Endodermal cell (in vitro differentiated cells): ENCODE results near the gene MARK1. TPM values are rescaled to one million over a fixed set of nuclear protein-coding genes. Genes with fewer than 3 reads are reported as not detected.

ENCODE experiments used
- DNase-seq: peaks from one replicate; pipeline ENCODE4 v3.0.0-alpha.2; 2017
- H3K27ac ChIP-seq: 2 replicates; pipeline ENCODE4 v1.5.1; 2013; ENCODE audit warnings: mild to moderate bottlenecking, low read depth, low read length, moderate library complexity
- H3K27me3 ChIP-seq: 2 replicates; pipeline ENCODE4 v1.6.1; 2013; ENCODE audit warnings: mild to moderate bottlenecking, low read length, moderate library complexity; ENCODE audit not compliant: insufficient read depth, control insufficient read depth, poor library complexity, severe bottlenecking
- H3K36me3 ChIP-seq: 2 replicates; pipeline ENCODE4 v1.7.0; 2013; ENCODE audit warnings: mild to moderate bottlenecking, low read length, moderate library complexity; ENCODE audit not compliant: control insufficient read depth, insufficient read depth
- H3K4me1 ChIP-seq: one replicate; pipeline ENCODE4 v1.7.0; 2013; ENCODE audit warnings: low read length; ENCODE audit not compliant: control insufficient read depth, insufficient read depth
- H3K4me3 ChIP-seq: 2 replicates; pipeline ENCODE4 v1.5.1; 2013; ENCODE audit warnings: mild to moderate bottlenecking, low read length, moderate library complexity
- H3K9ac ChIP-seq: 2 replicates; pipeline ENCODE4 v1.6.1; 2013; ENCODE audit warnings: mild to moderate bottlenecking, low read length, moderate library complexity; ENCODE audit not compliant: poor library complexity, severe bottlenecking; ENCODE audit errors: extremely low read depth
- H3K9me3 ChIP-seq: 2 replicates; pipeline ENCODE4 v1.6.1; 2013; ENCODE audit warnings: mild to moderate bottlenecking, low read length, moderate library complexity; ENCODE audit not compliant: control insufficient read depth
- H3K27ac Mint-ChIP-seq: 2 replicates; pipeline ENCODE4 v1.8.0; 2020; ENCODE audit warnings: mixed read lengths
- H3K27me3 Mint-ChIP-seq: 2 replicates; pipeline ENCODE4 v1.8.0; 2021; ENCODE audit warnings: mild to moderate bottlenecking, mixed read lengths; ENCODE audit not compliant: insufficient read depth
- H3K36me3 Mint-ChIP-seq: 2 replicates; pipeline ENCODE4 v1.8.0; 2020; ENCODE audit warnings: low read depth, mixed read lengths
- H3K4me1 Mint-ChIP-seq: 2 replicates; pipeline ENCODE4 v1.8.0; 2020; ENCODE audit warnings: mixed read lengths
- H3K4me3 Mint-ChIP-seq: 2 replicates; pipeline ENCODE4 v1.8.0; 2020; ENCODE audit warnings: mild to moderate bottlenecking, moderate library complexity, mixed read lengths
- H3K9me3 Mint-ChIP-seq: 2 replicates; pipeline ENCODE4 v1.8.0; 2020; ENCODE audit warnings: mild to moderate bottlenecking, mixed read lengths
- WGBS, 2 experiments: methylation state at CpG; one replicate each; pipeline versions ENCODE4 v1.1.5 to v1.1.7; 2013; ENCODE audit warnings: missing lambda C conversion rate in 2 of 2, mixed read lengths in 1 of 2; ENCODE audit not compliant: insufficient coverage in 1 of 2, insufficient read length in 1 of 2; 5-methylcytosine and 5-hydroxymethylcytosine counted together
- total RNA-seq, 2 donors: library from RNA; stranded (reverse); fragmentation: NEBNext Ultra II Directional in 1 of 2; extraction: Animal tissue kit (Norgen Biotek cat#: 25700) in 1 of 2; gene quantifications; 2 replicates in 1 of 2; 3 replicates in 1 of 2; pipeline ENCODE4 v1.2.1, GENCODE V29; 2021
- TF ChIP-seq, protein P1 (sequence below): fragments of 200-600 bp; sonication (generic); conservative IDR thresholded peaks from 2 replicates; pipeline ENCODE4 v1.5.0; 2021; ENCODE audit warnings: antibody characterized with exemption, mild to moderate bottlenecking

The MARK1 gene
- total RNA-seq, 2 donors from 2014 or later: 8.8 to 12.6 TPM

DNA sequence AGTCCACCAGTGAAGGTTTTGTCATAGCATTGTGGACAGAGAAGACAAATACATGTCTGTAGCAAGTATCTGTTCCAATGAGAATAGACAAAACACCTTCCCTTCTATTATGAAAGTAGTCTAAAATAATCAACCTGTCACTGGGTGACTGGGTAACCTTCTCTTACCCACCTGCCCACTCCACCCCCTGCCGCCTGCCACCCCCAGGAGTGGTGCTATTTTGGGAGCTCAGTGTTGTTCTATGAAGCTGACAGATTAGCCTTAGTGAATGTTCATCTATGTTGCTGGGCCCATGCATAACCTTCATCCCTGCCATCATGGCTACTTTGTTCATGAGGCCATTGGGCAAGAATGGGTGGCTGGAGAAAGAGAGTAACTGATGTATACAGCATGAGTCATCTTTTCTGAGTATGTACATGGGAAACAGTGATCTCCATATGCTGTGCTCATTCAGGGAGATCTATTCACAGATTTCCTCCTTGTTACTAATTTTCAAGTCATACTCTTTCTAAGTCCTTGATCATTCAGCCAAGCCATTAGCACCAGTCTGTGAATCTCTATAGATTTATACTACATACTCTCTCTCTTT lies 24.8 kb downstream of the MARK1 start:
- 100% methylated on average over 1 of the region's 1 CpG; no CpG with 5 or more reads in 1 of the 2 experiments for WGBS, 2 experiments
- no peak for DNase-seq
- H3K27ac Mint-ChIP-seq: no peak overlapping the region
- Histone ChIP-seq H3K4me1 (no peaks in the 10 kb centered on the region), H3K36me3 (no peaks in the 10 kb centered on the region), H3K9ac (no peak overlapping the region), H3K27ac (no peak overlapping the region), H3K27me3 (no peaks in the 10 kb centered on the region), H3K4me3 (no peak overlapping the region), H3K9me3 (no peaks in the 10 kb centered on the region)
- H3K4me1 Mint-ChIP-seq: no peaks in the 10 kb centered on the region
- TF ChIP-seq, protein P1, sequence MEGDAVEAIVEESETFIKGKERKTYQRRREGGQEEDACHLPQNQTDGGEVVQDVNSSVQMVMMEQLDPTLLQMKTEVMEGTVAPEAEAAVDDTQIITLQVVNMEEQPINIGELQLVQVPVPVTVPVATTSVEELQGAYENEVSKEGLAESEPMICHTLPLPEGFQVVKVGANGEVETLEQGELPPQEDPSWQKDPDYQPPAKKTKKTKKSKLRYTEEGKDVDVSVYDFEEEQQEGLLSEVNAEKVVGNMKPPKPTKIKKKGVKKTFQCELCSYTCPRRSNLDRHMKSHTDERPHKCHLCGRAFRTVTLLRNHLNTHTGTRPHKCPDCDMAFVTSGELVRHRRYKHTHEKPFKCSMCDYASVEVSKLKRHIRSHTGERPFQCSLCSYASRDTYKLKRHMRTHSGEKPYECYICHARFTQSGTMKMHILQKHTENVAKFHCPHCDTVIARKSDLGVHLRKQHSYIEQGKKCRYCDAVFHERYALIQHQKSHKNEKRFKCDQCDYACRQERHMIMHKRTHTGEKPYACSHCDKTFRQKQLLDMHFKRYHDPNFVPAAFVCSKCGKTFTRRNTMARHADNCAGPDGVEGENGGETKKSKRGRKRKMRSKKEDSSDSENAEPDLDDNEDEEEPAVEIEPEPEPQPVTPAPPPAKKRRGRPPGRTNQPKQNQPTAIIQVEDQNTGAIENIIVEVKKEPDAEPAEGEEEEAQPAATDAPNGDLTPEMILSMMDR: no peak
- no peaks in the 10 kb centered on the region for H3K36me3 Mint-ChIP-seq
- no peaks in the 10 kb centered on the region for H3K27me3 Mint-ChIP-seq
- no peak overlapping the region for H3K4me3 Mint-ChIP-seq
- no peaks in the 10 kb centered on the region for H3K9me3 Mint-ChIP-seq

DNA sequence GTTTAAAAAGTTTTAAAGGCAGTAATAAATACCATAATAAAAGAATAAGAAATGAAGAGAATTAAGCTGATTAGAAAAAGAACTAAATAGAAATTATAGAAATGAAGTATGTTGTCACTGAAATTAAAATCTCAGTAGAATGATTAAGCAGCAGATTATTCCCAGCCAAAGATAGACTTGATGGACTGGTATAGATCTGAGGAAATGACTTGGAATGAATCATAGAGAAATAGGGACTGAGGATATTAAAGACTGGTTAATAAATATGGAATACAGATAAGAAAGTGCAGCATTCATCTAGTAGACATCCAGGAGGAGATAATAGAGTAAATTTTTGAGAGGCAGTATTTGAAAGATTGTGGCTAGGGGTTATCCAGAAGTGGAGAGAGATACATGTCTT lies 28.7 kb downstream of the MARK1 start:
- Histone ChIP-seq H3K36me3 (no peaks in the 10 kb centered on the region), H3K9ac (no peak overlapping the region), H3K27me3 (no peaks in the 10 kb centered on the region), H3K4me1 (no peaks in the 10 kb centered on the region), H3K9me3 (no peaks in the 10 kb centered on the region), H3K4me3 (no peak overlapping the region), H3K27ac (no peak overlapping the region)
- DNase-seq: no peak
- TF ChIP-seq, protein P1: no peak
- H3K9me3 Mint-ChIP-seq: no peaks in the 10 kb centered on the region
- H3K27ac Mint-ChIP-seq: no peak overlapping the region
- no peak overlapping the region for H3K4me3 Mint-ChIP-seq
- H3K4me1 Mint-ChIP-seq: no peaks in the 10 kb centered on the region
- H3K27me3 Mint-ChIP-seq: no peaks in the 10 kb centered on the region
- no peaks in the 10 kb centered on the region for H3K36me3 Mint-ChIP-seq

DNA sequence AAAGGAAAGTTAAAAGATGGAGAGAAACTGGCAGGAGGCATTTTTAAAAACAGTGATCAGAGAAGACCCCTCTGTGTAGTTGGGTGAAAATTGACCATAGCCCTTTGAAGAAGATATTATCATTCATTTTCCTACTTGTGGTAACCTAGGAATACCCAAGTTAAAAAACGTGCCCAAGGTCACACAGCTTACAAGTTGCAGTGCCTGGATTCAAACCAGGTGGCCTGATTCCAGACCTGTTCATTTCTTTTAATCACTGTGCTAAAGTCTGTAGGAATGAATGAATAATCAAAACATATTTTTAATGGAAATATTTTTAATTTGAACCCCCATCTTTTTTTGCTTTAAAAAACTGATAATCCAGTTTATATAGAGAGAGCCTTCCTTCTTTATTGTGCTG lies 35.6 kb downstream of the MARK1 start:
- TF ChIP-seq, protein P1: no peak
- H3K27ac Mint-ChIP-seq: no peak overlapping the region
- 66% methylated on average over 1 of the region's 1 CpG; no CpG with 5 or more reads in 1 of the 2 experiments for WGBS, 2 experiments

More for the DNA sequence above, 35.6 kb downstream of the MARK1 start:
- Mint-ChIP-seq H3K9me3 (no peaks in the 10 kb centered on the region), H3K27me3 (no peaks in the 10 kb centered on the region), H3K36me3 (no peaks in the 10 kb centered on the region), H3K4me1 (peaks cover 16% of the 10 kb centered on the region), H3K4me3 (no peak overlapping the region)
- no peaks in the 10 kb centered on the region for H3K9me3 ChIP-seq
- no peaks in the 10 kb centered on the region for H3K27me3 ChIP-seq
- H3K27ac ChIP-seq: no peak overlapping the region
- H3K4me1 ChIP-seq: peaks cover 3% of the 10 kb centered on the region
- no peaks in the 10 kb centered on the region for H3K36me3 ChIP-seq
- no peak overlapping the region for H3K4me3 ChIP-seq
- H3K9ac ChIP-seq: no peak overlapping the region
- DNase-seq: no peak
